AG09319 (cell line): Measurements from ENCODE around the gene PIGU.

Experiments used
- DNase-seq: peaks from one replicate; pipeline ENCODE4 v3.0.0-alpha.2; 2010; ENCODE audit warnings: low read depth; ENCODE audit errors: extremely low read depth
- CTCF ChIP-seq: IDR thresholded peaks from 2 replicates; pipeline ENCODE4 v1.5.1; 2011; ENCODE audit warnings: low read depth, mild to moderate bottlenecking, inconsistent platforms, low read length, moderate library complexity

PIGU gene

GRCh38 chr20:34704177-34705007 lies 27.5 kb upstream of the PIGU start, which contains the start of gene TP53INP2:
Gene TP53INP2 (plus strand): TSS chr20:34704344. CDS start chr20:34708740, 4,396 bp downstream.
- no peak for TF ChIP-seq CTCF
- DNase-seq = peak; percentile 77

DNA sequence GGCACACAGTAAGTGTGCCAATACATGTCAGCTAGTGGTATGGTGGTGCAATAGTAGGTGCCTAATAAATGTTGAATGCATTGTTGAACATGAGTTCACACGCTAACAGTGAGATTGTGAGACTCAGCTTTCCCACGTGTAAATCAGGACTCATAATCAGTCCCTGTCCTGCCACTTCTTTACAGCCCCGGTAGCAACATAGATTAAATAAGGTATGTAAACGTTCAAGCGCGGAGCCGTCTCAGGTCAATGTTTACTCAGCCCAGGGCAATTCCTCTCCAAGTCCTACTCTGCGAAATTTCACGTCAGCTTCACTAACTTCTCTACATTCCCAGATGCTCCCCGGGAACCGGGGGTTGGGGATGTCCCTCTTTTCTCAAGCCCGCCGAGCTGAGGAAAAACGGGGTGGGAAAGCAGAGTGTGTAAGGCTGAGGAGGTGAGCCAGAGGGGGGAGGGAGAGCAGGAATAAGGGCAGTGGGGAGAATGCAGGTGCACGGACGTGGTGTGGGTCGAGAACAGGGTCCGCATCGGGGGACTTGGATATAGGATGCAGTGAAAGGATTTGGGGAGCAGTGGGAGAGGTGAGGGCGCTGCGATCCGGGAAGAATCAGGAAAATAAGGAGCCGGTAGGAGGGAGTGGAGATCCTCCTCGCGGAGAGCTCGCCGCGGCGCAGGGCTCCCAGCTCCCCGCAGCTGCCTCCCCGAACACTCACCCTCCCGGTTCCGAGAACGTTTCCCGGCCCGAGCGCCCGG lies 26.7 kb upstream of the PIGU start:
- TF ChIP-seq CTCF = no peak; the same call in 1 of the 2 replicates
- no peak for DNase-seq

- no peak for DNase-seq
- no peak for TF ChIP-seq CTCF
Observed at GRCh38 chr20:34703061-34703423, 26.1 kb upstream of the PIGU start.

DNA sequence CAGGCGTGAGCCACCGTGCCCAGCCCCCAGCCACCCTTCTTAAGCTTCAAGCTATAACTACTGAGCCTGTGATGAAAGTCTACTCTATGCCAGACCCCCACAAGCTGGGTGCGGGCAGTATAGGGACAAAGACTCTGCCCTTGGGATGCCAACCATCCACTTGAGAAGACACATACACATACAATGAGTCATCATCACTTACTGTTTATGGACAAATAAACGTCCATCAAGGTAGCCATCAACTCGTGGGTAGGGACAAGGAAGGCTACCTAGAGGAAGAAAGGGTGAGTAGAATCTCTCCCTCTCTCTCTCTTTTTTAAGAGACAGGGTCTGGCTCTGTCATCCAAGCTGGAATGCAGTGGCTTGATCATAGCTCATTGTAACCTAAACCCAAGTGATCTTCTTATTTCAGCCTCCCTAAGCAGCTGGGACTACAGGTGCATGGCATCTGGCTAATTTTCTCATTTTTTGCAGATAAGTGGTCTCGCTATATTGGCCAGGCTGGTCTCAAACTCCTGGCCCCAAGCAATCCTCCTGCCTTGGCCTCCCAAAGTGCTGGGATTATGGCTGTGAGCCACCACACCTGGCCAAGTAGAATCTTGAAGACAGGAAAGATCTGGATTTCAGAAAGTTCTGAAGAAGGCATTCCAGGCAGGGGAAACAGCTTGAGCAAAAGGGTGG lies 24.7 kb upstream of the PIGU start:
- no peak for DNase-seq

DNA sequence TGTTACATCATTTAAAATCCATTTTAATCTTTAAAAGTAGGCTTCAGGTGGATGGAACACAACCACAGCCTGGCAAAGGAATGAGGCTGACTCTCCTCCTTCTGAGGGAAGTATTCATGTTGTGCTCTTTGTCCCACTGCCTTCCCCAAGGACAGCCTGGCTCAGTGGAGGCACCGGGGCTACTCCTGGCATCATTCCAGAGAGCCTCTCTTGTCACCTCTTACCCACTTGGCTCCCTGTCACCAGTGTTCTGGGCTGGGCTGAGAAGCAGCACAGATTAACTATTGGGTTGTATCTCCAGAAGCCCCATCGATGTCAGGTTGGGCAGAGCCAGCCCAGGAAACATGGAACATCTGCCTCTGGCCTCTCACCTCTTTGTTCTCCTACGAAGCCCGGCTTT lies 16.5 kb upstream of the PIGU start:
- no peak for TF ChIP-seq CTCF
- DNase-seq = no peak

More for the DNA sequence above, 24.7 kb upstream of the PIGU start:
- TF ChIP-seq CTCF = no peak

GRCh38 chr20:34691838-34692237 lies 14.9 kb upstream of the PIGU start:
- TF ChIP-seq CTCF = no peak
- DNase-seq = no peak
